ENCODE data around the gene AZU1.
"Not testable (repeated sequence)": the region's sequence is repeated elsewhere in the genome, so short reads cannot be mapped to it uniquely, and the experiment has no call there.

Gene AZU1

GRCh38 chr19:831407-832369 is 4.1 kb downstream of the AZU1 start:
- DNase-seq: no peak

GRCh38 chr19:834216-834615 is 6.6 kb downstream of the AZU1 start:
- no peak for DNase-seq

GRCh38 chr19:835210-835810 is 7.7 kb downstream of the AZU1 start:
- no peak for DNase-seq

- DNase-seq: no peak
Observed at GRCh38 chr19:840519-841206, 13.0 kb downstream of the AZU1 start, which contains the start of gene PRTN3. Gene PRTN3 (plus strand): TSS chr19:840999. CDS start chr19:841009, 10 bp downstream.

GRCh38 chr19:842802-843179 is 15.2 kb downstream of the AZU1 start:
- not testable (repeated sequence) for DNase-seq

- DNase-seq: no peak
Observed at GRCh38 chr19:843180-843835, 15.7 kb downstream of the AZU1 start.

GRCh38 chr19:843836-844545 is 16.4 kb downstream of the AZU1 start:
- DNase-seq: no peak

GRCh38 chr19:844546-844971 is 16.9 kb downstream of the AZU1 start:
- no peak for DNase-seq

GRCh38 chr19:845707-846521 is 18.3 kb downstream of the AZU1 start:
- DNase-seq: no peak

GRCh38 chr19:848386-848921 is 20.8 kb downstream of the AZU1 start:
- no peak for DNase-seq

- not testable (repeated sequence) for DNase-seq
Observed at GRCh38 chr19:849195-849594, 21.6 kb downstream of the AZU1 start.

GRCh38 chr19:850221-850978 is 22.8 kb downstream of the AZU1 start:
- no peak for DNase-seq

GRCh38 chr19:850979-851335 is 23.3 kb downstream of the AZU1 start:
- DNase-seq: no peak

GRCh38 chr19:852136-853013 is 24.7 kb downstream of the AZU1 start, which contains the start of gene ELANE:
Gene ELANE (plus strand): TSS chr19:852303. CDS start chr19:852329, 26 bp downstream.
- no peak for DNase-seq

GRCh38 chr19:853014-853585 is 25.5 kb downstream of the AZU1 start:
- DNase-seq: no peak

GRCh38 chr19:853614-854220 is 26.1 kb downstream of the AZU1 start:
- DNase-seq: not testable (repeated sequence)

- no peak for DNase-seq
Observed at GRCh38 chr19:854549-854948, 26.9 kb downstream of the AZU1 start.

- DNase-seq: no peak
Observed at GRCh38 chr19:855142-855541, 27.5 kb downstream of the AZU1 start.

All from CD4-positive, alpha-beta T cell treated with Interleukin-4 for 4 hours (primary cell).